ENCODE measurements around the gene C9orf85.

DNA sequence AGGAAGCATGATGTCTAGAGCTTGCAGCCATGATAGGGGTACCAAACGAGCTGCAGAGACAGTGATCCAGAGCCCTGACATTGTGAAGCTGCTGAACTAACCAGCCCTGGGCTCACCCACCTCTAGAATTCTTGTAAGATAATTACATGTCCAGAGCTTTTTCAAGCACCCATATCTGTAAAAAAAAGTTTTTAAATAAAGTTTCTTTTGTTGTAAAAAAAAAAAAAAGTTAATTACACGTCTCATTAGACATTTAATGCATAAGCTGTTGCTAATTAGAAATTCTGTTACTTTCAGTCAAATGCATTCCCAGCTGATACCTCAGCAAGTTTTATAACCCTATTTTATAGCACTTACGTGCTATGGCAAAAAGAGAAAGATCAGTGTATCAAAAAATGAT, 65.6 kb downstream of the C9orf85 start:
- no peak for TF ChIP-seq BRCA1 (IDR thresholded peaks at IDR 0.05)
- TF ChIP-seq BRCA1 (CRISPR knock-in tag; IDR thresholded peaks at IDR 0.05), result no peak
- TF ChIP-seq, protein P1, sequence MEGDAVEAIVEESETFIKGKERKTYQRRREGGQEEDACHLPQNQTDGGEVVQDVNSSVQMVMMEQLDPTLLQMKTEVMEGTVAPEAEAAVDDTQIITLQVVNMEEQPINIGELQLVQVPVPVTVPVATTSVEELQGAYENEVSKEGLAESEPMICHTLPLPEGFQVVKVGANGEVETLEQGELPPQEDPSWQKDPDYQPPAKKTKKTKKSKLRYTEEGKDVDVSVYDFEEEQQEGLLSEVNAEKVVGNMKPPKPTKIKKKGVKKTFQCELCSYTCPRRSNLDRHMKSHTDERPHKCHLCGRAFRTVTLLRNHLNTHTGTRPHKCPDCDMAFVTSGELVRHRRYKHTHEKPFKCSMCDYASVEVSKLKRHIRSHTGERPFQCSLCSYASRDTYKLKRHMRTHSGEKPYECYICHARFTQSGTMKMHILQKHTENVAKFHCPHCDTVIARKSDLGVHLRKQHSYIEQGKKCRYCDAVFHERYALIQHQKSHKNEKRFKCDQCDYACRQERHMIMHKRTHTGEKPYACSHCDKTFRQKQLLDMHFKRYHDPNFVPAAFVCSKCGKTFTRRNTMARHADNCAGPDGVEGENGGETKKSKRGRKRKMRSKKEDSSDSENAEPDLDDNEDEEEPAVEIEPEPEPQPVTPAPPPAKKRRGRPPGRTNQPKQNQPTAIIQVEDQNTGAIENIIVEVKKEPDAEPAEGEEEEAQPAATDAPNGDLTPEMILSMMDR (IDR thresholded peaks at IDR 0.05 in 2 of 3, conservative IDR thresholded peaks at IDR 0.05 in 1 of 3; ENCODE audit: insufficient read depth in 2 of 3, low read depth in 1 of 3, low read length in 3 of 3), result no peak
- no peak for TF ChIP-seq KLF13 (tag; IDR thresholded peaks at IDR 0.05; ENCODE audit: borderline replicate concordance, low read depth)
- TF ChIP-seq, protein P2, sequence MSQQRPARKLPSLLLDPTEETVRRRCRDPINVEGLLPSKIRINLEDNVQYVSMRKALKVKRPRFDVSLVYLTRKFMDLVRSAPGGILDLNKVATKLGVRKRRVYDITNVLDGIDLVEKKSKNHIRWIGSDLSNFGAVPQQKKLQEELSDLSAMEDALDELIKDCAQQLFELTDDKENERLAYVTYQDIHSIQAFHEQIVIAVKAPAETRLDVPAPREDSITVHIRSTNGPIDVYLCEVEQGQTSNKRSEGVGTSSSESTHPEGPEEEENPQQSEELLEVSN (IDR thresholded peaks at IDR 0.05; ENCODE audit: borderline replicate concordance in 1 of 2, extremely low read depth in 1 of 2, insufficient read depth in 1 of 2, insufficient read length in 1 of 2, low read depth in 1 of 2, low read length in 1 of 2, poor library complexity in 1 of 2, severe bottlenecking in 1 of 2), result no peak
- TF ChIP-seq, protein P3, sequence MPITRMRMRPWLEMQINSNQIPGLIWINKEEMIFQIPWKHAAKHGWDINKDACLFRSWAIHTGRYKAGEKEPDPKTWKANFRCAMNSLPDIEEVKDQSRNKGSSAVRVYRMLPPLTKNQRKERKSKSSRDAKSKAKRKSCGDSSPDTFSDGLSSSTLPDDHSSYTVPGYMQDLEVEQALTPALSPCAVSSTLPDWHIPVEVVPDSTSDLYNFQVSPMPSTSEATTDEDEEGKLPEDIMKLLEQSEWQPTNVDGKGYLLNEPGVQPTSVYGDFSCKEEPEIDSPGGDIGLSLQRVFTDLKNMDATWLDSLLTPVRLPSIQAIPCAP (CRISPR knock-in tag; IDR thresholded peaks at IDR 0.05; ENCODE audit: borderline replicate concordance), result no peak
- TF ChIP-seq, protein P4, sequence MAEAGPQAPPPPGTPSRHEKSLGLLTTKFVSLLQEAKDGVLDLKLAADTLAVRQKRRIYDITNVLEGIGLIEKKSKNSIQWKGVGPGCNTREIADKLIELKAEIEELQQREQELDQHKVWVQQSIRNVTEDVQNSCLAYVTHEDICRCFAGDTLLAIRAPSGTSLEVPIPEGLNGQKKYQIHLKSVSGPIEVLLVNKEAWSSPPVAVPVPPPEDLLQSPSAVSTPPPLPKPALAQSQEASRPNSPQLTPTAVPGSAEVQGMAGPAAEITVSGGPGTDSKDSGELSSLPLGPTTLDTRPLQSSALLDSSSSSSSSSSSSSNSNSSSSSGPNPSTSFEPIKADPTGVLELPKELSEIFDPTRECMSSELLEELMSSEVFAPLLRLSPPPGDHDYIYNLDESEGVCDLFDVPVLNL (CRISPR knock-in tag; IDR thresholded peaks at IDR 0.05; ENCODE audit: low read depth), result no peak
- TF ChIP-seq, protein P5, sequence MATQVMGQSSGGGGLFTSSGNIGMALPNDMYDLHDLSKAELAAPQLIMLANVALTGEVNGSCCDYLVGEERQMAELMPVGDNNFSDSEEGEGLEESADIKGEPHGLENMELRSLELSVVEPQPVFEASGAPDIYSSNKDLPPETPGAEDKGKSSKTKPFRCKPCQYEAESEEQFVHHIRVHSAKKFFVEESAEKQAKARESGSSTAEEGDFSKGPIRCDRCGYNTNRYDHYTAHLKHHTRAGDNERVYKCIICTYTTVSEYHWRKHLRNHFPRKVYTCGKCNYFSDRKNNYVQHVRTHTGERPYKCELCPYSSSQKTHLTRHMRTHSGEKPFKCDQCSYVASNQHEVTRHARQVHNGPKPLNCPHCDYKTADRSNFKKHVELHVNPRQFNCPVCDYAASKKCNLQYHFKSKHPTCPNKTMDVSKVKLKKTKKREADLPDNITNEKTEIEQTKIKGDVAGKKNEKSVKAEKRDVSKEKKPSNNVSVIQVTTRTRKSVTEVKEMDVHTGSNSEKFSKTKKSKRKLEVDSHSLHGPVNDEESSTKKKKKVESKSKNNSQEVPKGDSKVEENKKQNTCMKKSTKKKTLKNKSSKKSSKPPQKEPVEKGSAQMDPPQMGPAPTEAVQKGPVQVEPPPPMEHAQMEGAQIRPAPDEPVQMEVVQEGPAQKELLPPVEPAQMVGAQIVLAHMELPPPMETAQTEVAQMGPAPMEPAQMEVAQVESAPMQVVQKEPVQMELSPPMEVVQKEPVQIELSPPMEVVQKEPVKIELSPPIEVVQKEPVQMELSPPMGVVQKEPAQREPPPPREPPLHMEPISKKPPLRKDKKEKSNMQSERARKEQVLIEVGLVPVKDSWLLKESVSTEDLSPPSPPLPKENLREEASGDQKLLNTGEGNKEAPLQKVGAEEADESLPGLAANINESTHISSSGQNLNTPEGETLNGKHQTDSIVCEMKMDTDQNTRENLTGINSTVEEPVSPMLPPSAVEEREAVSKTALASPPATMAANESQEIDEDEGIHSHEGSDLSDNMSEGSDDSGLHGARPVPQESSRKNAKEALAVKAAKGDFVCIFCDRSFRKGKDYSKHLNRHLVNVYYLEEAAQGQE (IDR thresholded peaks at IDR 0.05; ENCODE audit: borderline replicate concordance), result no peak
- TF ChIP-seq, protein P5 (CRISPR knock-in tag; IDR thresholded peaks at IDR 0.05; ENCODE audit: low read depth), result no peak
- TF ChIP-seq PHF8 (IDR thresholded peaks at IDR 0.05; ENCODE audit: borderline replicate concordance, low read length), result no peak
- no peak for TF ChIP-seq ZNF589 (CRISPR knock-in tag; IDR thresholded peaks at IDR 0.05; ENCODE audit: low read depth)
- TF ChIP-seq, protein P6, sequence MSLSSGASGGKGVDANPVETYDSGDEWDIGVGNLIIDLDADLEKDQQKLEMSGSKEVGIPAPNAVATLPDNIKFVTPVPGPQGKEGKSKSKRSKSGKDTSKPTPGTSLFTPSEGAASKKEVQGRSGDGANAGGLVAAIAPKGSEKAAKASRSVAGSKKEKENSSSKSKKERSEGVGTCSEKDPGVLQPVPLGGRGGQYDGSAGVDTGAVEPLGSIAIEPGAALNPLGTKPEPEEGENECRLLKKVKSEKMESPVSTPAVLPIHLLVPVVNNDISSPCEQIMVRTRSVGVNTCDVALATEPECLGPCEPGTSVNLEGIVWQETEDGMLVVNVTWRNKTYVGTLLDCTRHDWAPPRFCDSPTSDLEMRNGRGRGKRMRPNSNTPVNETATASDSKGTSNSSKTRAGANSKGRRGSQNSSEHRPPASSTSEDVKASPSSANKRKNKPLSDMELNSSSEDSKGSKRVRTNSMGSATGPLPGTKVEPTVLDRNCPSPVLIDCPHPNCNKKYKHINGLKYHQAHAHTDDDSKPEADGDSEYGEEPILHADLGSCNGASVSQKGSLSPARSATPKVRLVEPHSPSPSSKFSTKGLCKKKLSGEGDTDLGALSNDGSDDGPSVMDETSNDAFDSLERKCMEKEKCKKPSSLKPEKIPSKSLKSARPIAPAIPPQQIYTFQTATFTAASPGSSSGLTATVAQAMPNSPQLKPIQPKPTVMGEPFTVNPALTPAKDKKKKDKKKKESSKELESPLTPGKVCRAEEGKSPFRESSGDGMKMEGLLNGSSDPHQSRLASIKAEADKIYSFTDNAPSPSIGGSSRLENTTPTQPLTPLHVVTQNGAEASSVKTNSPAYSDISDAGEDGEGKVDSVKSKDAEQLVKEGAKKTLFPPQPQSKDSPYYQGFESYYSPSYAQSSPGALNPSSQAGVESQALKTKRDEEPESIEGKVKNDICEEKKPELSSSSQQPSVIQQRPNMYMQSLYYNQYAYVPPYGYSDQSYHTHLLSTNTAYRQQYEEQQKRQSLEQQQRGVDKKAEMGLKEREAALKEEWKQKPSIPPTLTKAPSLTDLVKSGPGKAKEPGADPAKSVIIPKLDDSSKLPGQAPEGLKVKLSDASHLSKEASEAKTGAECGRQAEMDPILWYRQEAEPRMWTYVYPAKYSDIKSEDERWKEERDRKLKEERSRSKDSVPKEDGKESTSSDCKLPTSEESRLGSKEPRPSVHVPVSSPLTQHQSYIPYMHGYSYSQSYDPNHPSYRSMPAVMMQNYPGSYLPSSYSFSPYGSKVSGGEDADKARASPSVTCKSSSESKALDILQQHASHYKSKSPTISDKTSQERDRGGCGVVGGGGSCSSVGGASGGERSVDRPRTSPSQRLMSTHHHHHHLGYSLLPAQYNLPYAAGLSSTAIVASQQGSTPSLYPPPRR (CRISPR knock-in tag; IDR thresholded peaks at IDR 0.05; ENCODE audit: borderline replicate concordance), result no peak
